Stimulated activated naive CD4-positive, alpha-beta T cell treated with Interleukin-2 at 50 U/mL for 16 hours (primary cell): ENCODE data around the gene DBNDD1.

ENCODE experiments used
- DNase-seq: peaks from one replicate; lab custom pipeline; 2025; lab: John Stamatoyannopoulos, UW

Gene DBNDD1

GRCh38 chr16:89961920-89962319 lies 57.3 kb downstream of the DBNDD1 start:
- no peak for DNase-seq

GRCh38 chr16:89960966-89961365 lies 58.3 kb downstream of the DBNDD1 start:
- no peak for DNase-seq

GRCh38 chr16:89958596-89958995 lies 60.7 kb downstream of the DBNDD1 start:
- no peak for DNase-seq

GRCh38 chr16:89958068-89958467 lies 61.2 kb downstream of the DBNDD1 start:
- DNase-seq: no peak

GRCh38 chr16:89957216-89957785 lies 62.0 kb downstream of the DBNDD1 start:
- no peak for DNase-seq

GRCh38 chr16:89956505-89957215 lies 62.6 kb downstream of the DBNDD1 start:
- no peak for DNase-seq

- DNase-seq: no peak
These were observed 64.1 kb downstream of the DBNDD1 start for GRCh38 chr16:89955001-89955685.
